HG02870 (cell line): ENCODE data around the gene C22orf15.
"Not testable (repeated sequence)": the region's sequence is repeated elsewhere in the genome, so short reads cannot be mapped to it uniquely, and the experiment has no call there.

Source experiments
- ATAC-seq: cut with Tn5 transposase; IDR thresholded peaks from one replicate; pipeline ENCODE4 v1.9.1; 2021; ENCODE audit warnings: mild to moderate bottlenecking, moderate library complexity; ENCODE audit not compliant: unreplicated experiment

C22orf15 gene

GRCh38 chr22:23762842-23763578 lies at the start of gene C22orf15:
TSS of gene C22orf15 (plus strand) at chr22:23762990. CDS start at chr22:23763307, 317 bp downstream.
- no peak for ATAC-seq

- ATAC-seq = no peak
These were observed 48.8 kb upstream of the C22orf15 start for GRCh38 chr22:23713696-23714595.

- no peak for ATAC-seq
These were observed 47.9 kb upstream of the C22orf15 start for GRCh38 chr22:23714596-23715578.

- no peak for ATAC-seq
These were observed 46.9 kb upstream of the C22orf15 start for GRCh38 chr22:23715806-23716375.

- ATAC-seq = peak; percentile 61
These were observed 45.7 kb upstream of the C22orf15 start for GRCh38 chr22:23716811-23717801.

- ATAC-seq = no peak
These were observed 44.2 kb upstream of the C22orf15 start for GRCh38 chr22:23718371-23719165.

GRCh38 chr22:23720855-23721254 lies 41.9 kb upstream of the C22orf15 start:
- no peak for ATAC-seq

GRCh38 chr22:23722160-23722559 lies 40.6 kb upstream of the C22orf15 start:
- no peak for ATAC-seq

- no peak for ATAC-seq
These were observed 40.1 kb upstream of the C22orf15 start for GRCh38 chr22:23722724-23723123.

GRCh38 chr22:23728108-23728507 lies 34.7 kb upstream of the C22orf15 start:
- not testable (repeated sequence) for ATAC-seq

- no peak for ATAC-seq
These were observed 25.1 kb upstream of the C22orf15 start for GRCh38 chr22:23737696-23738095.

GRCh38 chr22:23742505-23743264 lies 20.1 kb upstream of the C22orf15 start:
- no peak for ATAC-seq

- no peak for ATAC-seq
These were observed 19.5 kb upstream of the C22orf15 start for GRCh38 chr22:23743303-23743705.

GRCh38 chr22:23744001-23744400 lies 18.8 kb upstream of the C22orf15 start:
- ATAC-seq = no peak

GRCh38 chr22:23744485-23744884 lies 18.3 kb upstream of the C22orf15 start:
- ATAC-seq = no peak

GRCh38 chr22:23745791-23746190 lies 17.0 kb upstream of the C22orf15 start:
- ATAC-seq = no peak

- no peak for ATAC-seq
These were observed 12.9 kb upstream of the C22orf15 start for GRCh38 chr22:23749841-23750301.

GRCh38 chr22:23750367-23750713 lies 12.4 kb upstream of the C22orf15 start:
- no peak for ATAC-seq
